Measurements from ENCODE around the gene DDI2.

Gene DDI2

DNA sequence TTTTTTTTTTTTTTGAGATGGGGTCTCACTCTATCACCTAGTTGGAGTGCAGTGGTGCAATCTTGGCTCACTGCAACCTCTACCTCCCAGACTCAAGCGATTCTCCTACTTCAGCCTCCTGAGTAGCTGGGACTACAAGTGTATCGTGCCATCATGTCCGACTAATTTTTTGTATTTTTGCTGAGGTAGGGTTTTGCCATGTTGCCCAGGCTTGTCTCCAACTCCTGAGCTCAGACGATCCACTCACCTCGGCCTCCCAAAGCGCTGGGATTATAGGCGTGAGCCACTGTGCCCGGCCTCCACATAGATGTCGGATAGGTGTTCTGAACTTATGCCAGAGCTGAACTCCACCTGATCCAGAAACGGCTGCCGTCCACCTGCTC is 87.9 kb downstream of the DDI2 start:
- Histone ChIP-seq H3K9me3 (ENCODE audit: control insufficient read depth, low read length) (no peaks in the 10 kb centered on the region), H3K4me1 (ENCODE audit: control insufficient read depth, insufficient read depth, low read length, poor library complexity, severe bottlenecking) (peaks cover 4% of the 10 kb centered on the region), H3K4me3 (ENCODE audit: extremely low read depth, insufficient read depth, low read length, poor library complexity, severe bottlenecking) (no peak overlapping the region), H3K36me3 (ENCODE audit: control insufficient read depth, insufficient read depth, low read length) (peaks cover 35% of the 10 kb centered on the region), H3K27ac (ENCODE audit: low read depth, low read length, severe bottlenecking) (no peak overlapping the region)
- 95 to 98% methylated on average over 8 to 11 of the region's 11 CpGs for WGBS, 2 experiments (ENCODE audit: insufficient coverage in 2 of 2)

DNA sequence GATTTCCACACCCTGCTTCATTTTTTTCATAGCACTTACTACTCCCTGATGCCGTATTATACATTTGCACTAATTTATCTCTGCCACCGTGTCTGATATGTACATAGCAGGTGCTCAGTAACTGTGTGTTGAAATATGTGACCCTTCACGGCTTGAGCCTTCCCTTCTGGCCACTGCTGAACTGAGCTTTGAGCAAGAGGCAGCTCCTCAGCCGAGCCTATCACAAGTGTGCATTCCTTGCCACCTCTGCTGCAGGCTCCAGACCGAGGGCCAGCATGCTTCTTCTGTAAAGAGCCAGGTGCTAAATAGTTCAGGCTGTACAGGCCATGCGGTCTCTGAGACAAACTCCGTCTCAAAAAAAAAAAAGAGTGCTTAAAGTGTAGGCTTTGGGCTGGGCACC is 89.5 kb downstream of the DDI2 start:
- Histone ChIP-seq H3K4me1 (ENCODE audit: control insufficient read depth, insufficient read depth, low read length, poor library complexity, severe bottlenecking) (peaks cover 4% of the 10 kb centered on the region), H3K9me3 (ENCODE audit: control insufficient read depth, low read length) (no peaks in the 10 kb centered on the region), H3K36me3 (ENCODE audit: control insufficient read depth, insufficient read depth, low read length) (peaks cover 35% of the 10 kb centered on the region), H3K4me3 (ENCODE audit: extremely low read depth, insufficient read depth, low read length, poor library complexity, severe bottlenecking) (no peak overlapping the region), H3K27ac (ENCODE audit: low read depth, low read length, severe bottlenecking) (no peak overlapping the region)
- WGBS, 2 experiments (ENCODE audit: insufficient coverage in 2 of 2), result 89 to 94% methylated on average over 6 of the region's 7 CpGs

GRCh38 chr1:15707239-15707925 is 90.1 kb downstream of the DDI2 start:
- Histone ChIP-seq H3K27ac (ENCODE audit: low read depth, low read length, severe bottlenecking) (no peak overlapping the region), H3K36me3 (ENCODE audit: control insufficient read depth, insufficient read depth, low read length) (peaks cover 34% of the 10 kb centered on the region), H3K4me3 (ENCODE audit: extremely low read depth, insufficient read depth, low read length, poor library complexity, severe bottlenecking) (no peak overlapping the region), H3K4me1 (ENCODE audit: control insufficient read depth, insufficient read depth, low read length, poor library complexity, severe bottlenecking) (peaks cover 4% of the 10 kb centered on the region), H3K9me3 (ENCODE audit: control insufficient read depth, low read length) (no peaks in the 10 kb centered on the region)
- WGBS, 2 experiments (ENCODE audit: insufficient coverage in 2 of 2), result 88 to 94% methylated on average over 5 to 6 of the region's 8 CpGs

DNA sequence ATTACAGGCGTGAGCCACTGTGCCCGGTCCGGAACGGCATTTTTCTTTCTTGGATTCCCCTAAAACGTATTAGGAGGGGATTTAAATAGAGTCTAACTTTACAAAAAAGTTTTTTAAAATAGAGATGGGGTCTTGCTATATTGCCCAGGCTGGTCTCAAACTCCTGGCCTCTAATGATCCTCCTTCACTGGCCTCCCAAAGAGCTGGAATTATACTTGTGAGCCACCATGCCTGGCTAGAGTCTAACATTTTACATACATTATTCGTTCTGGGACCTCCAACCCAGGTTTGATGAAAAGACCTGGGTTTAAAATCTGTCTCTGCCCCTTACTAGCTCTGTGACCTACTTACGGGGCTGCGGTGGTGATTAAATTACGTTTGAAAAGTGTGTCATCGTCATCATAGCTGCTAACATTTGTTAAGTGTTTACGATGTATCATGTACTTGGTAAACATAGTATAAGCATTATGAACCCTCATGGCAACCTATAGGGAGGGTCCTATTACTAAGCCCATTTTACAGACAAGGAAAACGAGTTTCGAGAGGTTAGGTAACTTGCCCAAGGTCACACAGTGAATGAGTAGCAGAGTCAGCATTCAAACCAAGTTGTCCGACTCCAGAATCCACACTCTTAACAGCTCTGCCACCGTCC is 91.4 kb downstream of the DDI2 start:
- WGBS, 2 experiments (ENCODE audit: insufficient coverage in 2 of 2), result 85 to 87% methylated on average over 5 to 8 of the region's 15 CpGs
- H3K4me3 ChIP-seq (ENCODE audit: extremely low read depth, insufficient read depth, low read length, poor library complexity, severe bottlenecking), result no peak overlapping the region
- peaks cover 3% of the 10 kb centered on the region for H3K4me1 ChIP-seq (ENCODE audit: control insufficient read depth, insufficient read depth, low read length, poor library complexity, severe bottlenecking)
- peaks cover 38% of the 10 kb centered on the region for H3K36me3 ChIP-seq (ENCODE audit: control insufficient read depth, insufficient read depth, low read length)
- H3K9me3 ChIP-seq (ENCODE audit: control insufficient read depth, low read length), result no peaks in the 10 kb centered on the region
- no peak overlapping the region for H3K27ac ChIP-seq (ENCODE audit: low read depth, low read length, severe bottlenecking)

- Histone ChIP-seq H3K27ac (ENCODE audit: low read depth, low read length, severe bottlenecking) (no peak overlapping the region), H3K9me3 (ENCODE audit: control insufficient read depth, low read length) (no peaks in the 10 kb centered on the region), H3K4me1 (ENCODE audit: control insufficient read depth, insufficient read depth, low read length, poor library complexity, severe bottlenecking) (no peaks in the 10 kb centered on the region), H3K36me3 (ENCODE audit: control insufficient read depth, insufficient read depth, low read length) (peaks cover 39% of the 10 kb centered on the region), H3K4me3 (ENCODE audit: extremely low read depth, insufficient read depth, low read length, poor library complexity, severe bottlenecking) (no peak overlapping the region)
- 96% methylated on average over 4 of the region's 4 CpGs; no CpG with 5 or more reads in 1 of the 2 experiments for WGBS, 2 experiments (ENCODE audit: insufficient coverage in 2 of 2)
Observed at GRCh38 chr1:15709226-15709625, 92.0 kb downstream of the DDI2 start.

GRCh38 chr1:15712168-15712567 is 94.9 kb downstream of the DDI2 start:
- H3K36me3 ChIP-seq (ENCODE audit: control insufficient read depth, insufficient read depth, low read length), result peaks cover 39% of the 10 kb centered on the region
- H3K4me1 ChIP-seq (ENCODE audit: control insufficient read depth, insufficient read depth, low read length, poor library complexity, severe bottlenecking), result no peaks in the 10 kb centered on the region
- no peaks in the 10 kb centered on the region for H3K9me3 ChIP-seq (ENCODE audit: control insufficient read depth, low read length)
- no peak overlapping the region for H3K4me3 ChIP-seq (ENCODE audit: extremely low read depth, insufficient read depth, low read length, poor library complexity, severe bottlenecking)
- WGBS, 2 experiments (ENCODE audit: insufficient coverage in 2 of 2), result 83% methylated on average over 1 of the region's 4 CpGs; no CpG with 5 or more reads in 1 of the 2 experiments
- no peak overlapping the region for H3K27ac ChIP-seq (ENCODE audit: low read depth, low read length, severe bottlenecking)

- Histone ChIP-seq H3K27ac (ENCODE audit: low read depth, low read length, severe bottlenecking) (no peak overlapping the region), H3K4me1 (ENCODE audit: control insufficient read depth, insufficient read depth, low read length, poor library complexity, severe bottlenecking) (no peaks in the 10 kb centered on the region), H3K4me3 (ENCODE audit: extremely low read depth, insufficient read depth, low read length, poor library complexity, severe bottlenecking) (no peak overlapping the region), H3K9me3 (ENCODE audit: control insufficient read depth, low read length) (no peaks in the 10 kb centered on the region), H3K36me3 (ENCODE audit: control insufficient read depth, insufficient read depth, low read length) (peaks cover 59% of the 10 kb centered on the region)
- WGBS, 2 experiments (ENCODE audit: insufficient coverage in 2 of 2), result 100% methylated on average over 1 to 3 of the region's 4 CpGs
Observed at GRCh38 chr1:15714406-15715136, 97.3 kb downstream of the DDI2 start.

DNA sequence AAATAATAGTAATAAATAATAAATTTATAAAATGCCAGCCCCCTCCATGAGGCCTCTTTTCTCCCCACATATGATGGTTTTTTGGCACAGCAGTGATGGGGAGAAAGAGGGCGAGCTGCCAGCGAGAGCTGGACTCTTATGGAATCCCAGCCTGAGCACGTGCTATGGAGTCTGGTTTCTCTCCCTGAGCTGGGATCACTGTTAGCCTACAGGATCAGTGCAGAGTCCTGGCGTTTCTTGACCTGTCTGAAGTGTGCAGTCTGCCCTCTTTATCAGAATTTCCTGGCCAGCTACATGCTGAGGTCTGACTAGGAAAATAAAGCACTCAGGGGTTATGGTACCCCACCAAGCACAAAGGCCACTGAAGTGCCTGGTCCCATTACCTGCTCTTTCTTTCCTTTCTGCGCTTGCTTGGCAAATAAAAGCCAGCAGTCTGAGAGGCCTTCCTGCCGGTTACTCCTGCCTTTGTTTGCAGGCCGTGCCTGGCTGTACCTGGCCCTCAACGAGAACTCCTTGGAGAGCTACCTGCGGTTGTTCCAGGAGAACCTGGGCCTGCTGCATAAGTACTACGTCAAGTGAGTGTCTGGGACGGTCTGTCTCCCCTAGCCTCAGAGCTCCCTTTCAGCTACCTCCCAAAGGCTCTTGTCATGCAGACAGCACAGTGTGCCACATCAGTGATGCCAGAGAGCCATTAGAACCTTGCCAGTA is 100.3 kb downstream of the DDI2 start:
- Histone ChIP-seq H3K36me3 (ENCODE audit: control insufficient read depth, insufficient read depth, low read length) (peaks cover 84% of the 10 kb centered on the region), H3K27ac (ENCODE audit: low read depth, low read length, severe bottlenecking) (no peak overlapping the region), H3K4me1 (ENCODE audit: control insufficient read depth, insufficient read depth, low read length, poor library complexity, severe bottlenecking) (no peaks in the 10 kb centered on the region), H3K4me3 (ENCODE audit: extremely low read depth, insufficient read depth, low read length, poor library complexity, severe bottlenecking) (no peak overlapping the region), H3K9me3 (ENCODE audit: control insufficient read depth, low read length) (no peaks in the 10 kb centered on the region)
- WGBS, 2 experiments (ENCODE audit: insufficient coverage in 2 of 2), result 97% methylated on average over 11 of the region's 11 CpGs

- WGBS, 2 experiments (ENCODE audit: insufficient coverage in 2 of 2), result 94 to 95% methylated on average over 7 to 8 of the region's 8 CpGs
- Histone ChIP-seq H3K4me1 (ENCODE audit: control insufficient read depth, insufficient read depth, low read length, poor library complexity, severe bottlenecking) (no peaks in the 10 kb centered on the region), H3K9me3 (ENCODE audit: control insufficient read depth, low read length) (no peaks in the 10 kb centered on the region), H3K36me3 (ENCODE audit: control insufficient read depth, insufficient read depth, low read length) (peaks cover 86% of the 10 kb centered on the region), H3K27ac (ENCODE audit: low read depth, low read length, severe bottlenecking) (no peak overlapping the region), H3K4me3 (ENCODE audit: extremely low read depth, insufficient read depth, low read length, poor library complexity, severe bottlenecking) (no peak overlapping the region)
Observed at GRCh38 chr1:15718199-15718601, 100.9 kb downstream of the DDI2 start.
